Right hindlimb (tissue), 1 donor: ENCODE results near the gene ORM1.

Experiments used
- DNase-seq: peaks from one replicate; pipeline ENCODE4 v3.0.0-alpha.2; 2018

ORM1 gene

GRCh38 chr9:114344692-114345091, 21.8 kb downstream of the ORM1 start:
- no peak for DNase-seq

- DNase-seq, result no peak
These were observed 22.7 kb downstream of the ORM1 start for GRCh38 chr9:114345493-114346065.

- DNase-seq, result no peak
These were observed 23.2 kb downstream of the ORM1 start for GRCh38 chr9:114346146-114346545.

GRCh38 chr9:114347675-114348074, 24.8 kb downstream of the ORM1 start:
- DNase-seq, result no peak

- DNase-seq, result no peak
These were observed 25.5 kb downstream of the ORM1 start for GRCh38 chr9:114348261-114348905.

GRCh38 chr9:114348906-114349482, 26.1 kb downstream of the ORM1 start:
- DNase-seq, result no peak

- no peak for DNase-seq
These were observed 27.0 kb downstream of the ORM1 start for GRCh38 chr9:114349713-114350480.

- DNase-seq, result no peak
These were observed 27.9 kb downstream of the ORM1 start for GRCh38 chr9:114350636-114351401.

- DNase-seq, result no peak
These were observed 29.0 kb downstream of the ORM1 start for GRCh38 chr9:114351932-114352331.

GRCh38 chr9:114355821-114356220, 32.9 kb downstream of the ORM1 start:
- DNase-seq, result no peak

GRCh38 chr9:114356792-114357191, 33.9 kb downstream of the ORM1 start:
- no peak for DNase-seq

GRCh38 chr9:114357360-114357759, 34.5 kb downstream of the ORM1 start:
- no peak for DNase-seq

- DNase-seq, result no peak
These were observed 35.0 kb downstream of the ORM1 start for GRCh38 chr9:114357911-114358328.

GRCh38 chr9:114359801-114360200, 36.9 kb downstream of the ORM1 start:
- DNase-seq, result no peak

- no peak for DNase-seq
These were observed 38.6 kb downstream of the ORM1 start for GRCh38 chr9:114361542-114361941.

GRCh38 chr9:114362394-114362793, 39.5 kb downstream of the ORM1 start:
- DNase-seq, result no peak

GRCh38 chr9:114363424-114363823, 40.5 kb downstream of the ORM1 start:
- no peak for DNase-seq

- DNase-seq, result no peak
These were observed 41.5 kb downstream of the ORM1 start for GRCh38 chr9:114364134-114365041.

- DNase-seq, result no peak
These were observed 42.3 kb downstream of the ORM1 start for GRCh38 chr9:114365194-114365593.

GRCh38 chr9:114366334-114367128, 43.6 kb downstream of the ORM1 start:
- no peak for DNase-seq

- no peak for DNase-seq
These were observed 44.5 kb downstream of the ORM1 start for GRCh38 chr9:114367366-114367765.
